DMS79 treated with DMSO at 0.1 percent for 48 hours (cell line): ENCODE measurements around the gene GDF11.

Experiments
- DNase-seq: peaks from one replicate; lab custom pipeline; 2025; lab: John Stamatoyannopoulos, UW

Gene GDF11

DNA sequence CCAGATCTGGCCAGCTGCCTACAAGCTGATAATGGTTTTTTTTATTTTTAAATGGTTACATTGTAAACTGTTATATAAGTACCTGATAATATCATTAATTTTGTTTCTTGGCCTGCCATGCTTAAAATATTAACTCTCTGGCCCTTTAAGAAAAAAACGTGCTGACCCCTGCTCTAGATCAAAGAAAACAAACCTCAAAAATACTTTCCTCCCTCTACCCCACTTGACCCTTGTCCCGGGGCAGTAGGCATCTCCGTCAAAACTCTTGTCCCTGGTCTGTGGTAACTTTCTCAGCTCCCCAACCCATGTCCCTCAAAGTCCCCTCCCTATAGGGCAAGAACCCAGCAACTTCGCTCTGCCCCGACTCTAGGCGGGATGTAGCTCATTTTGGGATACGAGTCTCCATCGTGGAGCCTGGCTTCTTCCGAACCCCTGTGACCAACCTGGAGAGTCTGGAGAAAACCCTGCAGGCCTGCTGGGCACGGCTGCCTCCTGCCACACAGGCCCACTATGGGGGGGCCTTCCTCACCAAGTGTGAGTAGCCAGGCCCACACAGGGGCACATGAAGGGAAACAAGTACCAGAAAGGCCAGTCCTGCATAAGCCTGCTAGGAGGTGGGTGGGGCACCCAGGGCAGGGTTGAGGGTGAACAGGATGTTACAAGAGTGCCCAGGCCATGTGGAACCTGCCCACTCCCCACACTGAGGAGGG is 19.3 kb upstream of the GDF11 start:
- DNase-seq, result no peak

DNA sequence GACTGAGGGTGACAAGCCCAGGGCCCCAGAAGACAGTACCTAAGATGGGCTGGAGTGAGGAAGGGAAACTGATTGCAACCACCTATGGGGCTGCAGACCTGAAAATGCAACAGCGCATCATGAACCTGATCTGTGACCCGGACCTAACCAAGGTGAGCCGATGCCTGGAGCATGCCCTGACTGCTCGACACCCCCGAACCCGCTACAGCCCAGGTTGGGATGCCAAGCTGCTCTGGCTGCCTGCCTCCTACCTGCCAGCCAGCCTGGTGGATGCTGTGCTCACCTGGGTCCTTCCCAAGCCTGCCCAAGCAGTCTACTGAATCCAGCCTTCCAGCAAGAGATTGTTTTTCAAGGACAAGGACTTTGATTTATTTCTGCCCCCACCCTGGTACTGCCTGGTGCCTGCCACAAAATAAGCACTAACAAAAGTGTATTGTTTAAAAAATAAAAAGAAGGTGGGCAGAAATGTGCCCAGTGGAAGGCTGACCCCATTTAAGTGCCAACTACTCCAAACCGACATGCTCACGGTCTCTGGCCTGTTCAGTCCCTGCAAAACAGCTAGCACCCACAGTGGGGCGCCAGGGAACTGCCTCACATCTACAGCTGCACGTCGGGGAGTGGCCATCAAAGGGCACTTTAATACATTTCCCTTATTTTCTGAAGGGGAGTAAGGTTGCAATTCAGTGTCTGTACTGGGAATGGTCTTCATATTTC is 18.5 kb upstream of the GDF11 start:
- no peak for DNase-seq

GRCh38 chr12:55724940-55725309 is 18.0 kb upstream of the GDF11 start:
- no peak for DNase-seq

DNA sequence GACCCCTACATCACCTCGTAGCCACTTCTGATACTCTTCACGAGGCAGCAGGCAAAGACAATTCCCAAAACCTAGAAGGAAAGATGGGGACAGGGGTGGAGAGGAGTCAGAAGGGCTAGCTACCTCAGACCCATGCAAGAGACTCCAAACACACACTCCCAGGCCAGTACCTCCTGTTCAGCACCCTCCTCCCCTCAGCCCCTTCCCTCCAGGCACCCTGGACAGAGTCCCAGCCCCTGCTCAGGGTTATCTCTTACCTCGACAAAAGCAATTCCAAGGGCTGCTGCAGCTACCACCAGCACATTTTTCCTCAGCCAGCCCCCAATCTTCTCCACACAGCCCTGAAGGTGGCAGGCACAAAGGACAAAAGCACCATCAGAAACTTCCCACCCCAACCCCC is 17.4 kb upstream of the GDF11 start:
- no peak for DNase-seq

- DNase-seq, result no peak
These were observed 16.0 kb upstream of the GDF11 start for GRCh38 chr12:55726971-55727370.

DNA sequence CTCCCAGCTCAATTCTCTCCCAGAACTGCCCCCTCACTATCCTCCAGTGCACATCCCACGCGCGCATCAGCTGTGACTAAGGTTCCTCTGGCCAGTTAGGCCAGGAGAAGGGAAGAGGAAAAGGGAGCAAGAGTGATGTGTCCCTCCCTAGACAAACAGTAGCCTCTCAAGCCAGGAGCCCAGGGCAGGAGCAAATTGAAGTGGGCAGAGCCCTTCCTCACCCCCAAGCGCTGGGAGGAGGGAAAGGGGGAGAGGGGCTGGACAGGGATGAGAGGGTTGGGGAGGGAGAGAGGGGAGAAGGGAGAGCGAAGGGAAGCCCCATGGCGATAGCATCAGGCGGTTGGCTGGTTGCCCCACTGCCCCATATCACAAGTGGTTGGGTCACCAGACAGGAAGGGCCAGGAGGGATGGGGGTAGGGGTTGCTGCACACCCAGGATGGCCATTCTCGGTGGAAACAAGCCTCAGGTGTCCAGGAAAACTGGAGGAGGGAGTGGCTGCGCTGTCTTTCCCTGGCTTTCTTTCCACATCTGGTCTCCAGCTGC is 15.2 kb upstream of the GDF11 start:
- no peak for DNase-seq

GRCh38 chr12:55728186-55728938 is 14.6 kb upstream of the GDF11 start:
- peak; percentile 6 for DNase-seq

- DNase-seq, result peak; percentile 55
These were observed 13.7 kb upstream of the GDF11 start, which contains the start of gene CD63 for GRCh38 chr12:55728939-55729818. CD63 (minus strand) TSS chr12:55729009; CDS start chr12:55728341, 668 bp downstream.

DNA sequence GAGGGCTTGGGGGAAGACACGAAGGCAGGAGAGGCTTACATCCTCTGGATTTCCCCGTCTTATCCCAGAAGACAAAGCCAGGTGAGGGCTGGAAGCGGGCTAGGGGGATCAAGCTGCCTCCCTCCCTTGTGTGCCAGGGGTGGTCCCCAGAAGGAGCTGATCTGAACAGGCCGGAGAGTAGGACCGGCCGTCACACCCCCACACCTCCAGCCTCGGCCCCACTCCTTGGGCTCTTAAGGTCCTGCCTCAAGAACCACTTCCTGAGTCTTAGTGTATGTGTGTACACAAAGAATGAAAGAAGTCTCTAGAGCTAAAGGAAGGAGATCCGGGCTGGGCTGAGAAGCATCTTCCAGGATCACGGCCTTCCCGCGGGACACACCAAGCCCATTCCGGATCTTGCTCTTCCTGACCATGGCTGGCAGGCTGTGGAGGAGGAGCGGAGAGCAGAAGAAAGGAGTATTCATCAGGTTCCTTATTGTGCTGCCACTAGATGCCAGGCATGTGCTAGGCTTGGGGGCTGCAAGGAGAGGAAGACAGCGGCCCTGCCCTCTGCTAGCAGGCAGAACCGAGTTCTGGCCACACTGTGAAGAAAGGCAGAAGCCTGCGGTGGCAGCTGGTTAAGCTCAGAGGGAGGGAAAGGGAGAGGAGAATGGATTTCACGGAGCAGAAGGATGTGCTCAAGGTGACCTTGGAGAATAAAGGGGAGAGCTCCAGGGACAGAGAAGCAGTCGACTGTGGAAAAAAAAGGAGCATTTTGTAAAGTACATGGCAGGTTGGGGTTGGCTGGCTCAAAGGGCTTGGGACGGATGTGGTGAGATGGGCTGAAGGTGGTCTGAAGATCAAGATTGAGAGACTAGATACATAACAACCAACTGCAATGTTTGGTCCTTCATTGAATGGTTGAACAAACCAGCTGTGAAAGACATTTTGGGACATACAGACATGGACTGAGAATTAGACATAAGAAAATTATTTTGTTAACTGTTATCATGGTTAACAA is 12.8 kb upstream of the GDF11 start:
- DNase-seq, result peak; percentile 21

DNA sequence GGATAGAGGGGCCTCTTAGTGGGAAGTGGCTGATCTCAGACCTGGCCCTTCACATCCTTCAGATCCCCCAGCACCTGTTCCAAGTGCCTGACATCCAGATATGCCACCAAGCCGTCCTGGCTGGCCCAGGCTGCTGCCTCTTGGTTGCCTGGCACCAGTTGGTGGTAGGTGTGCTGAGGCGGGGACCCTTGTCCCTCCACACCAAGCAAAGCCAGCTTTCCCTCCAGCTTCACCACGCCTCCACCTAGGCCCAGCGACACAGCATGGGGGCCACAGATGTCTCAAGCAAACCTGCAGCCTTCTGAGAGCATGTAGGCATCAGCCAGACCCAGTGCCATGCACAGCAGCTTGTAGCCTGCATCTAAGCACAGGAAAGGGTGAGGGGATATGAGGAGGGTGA is 10.6 kb upstream of the GDF11 start:
- no peak for DNase-seq

- DNase-seq, result no peak
These were observed 9.8 kb upstream of the GDF11 start for GRCh38 chr12:55733021-55733555.

GRCh38 chr12:55733858-55734257 is 9.1 kb upstream of the GDF11 start:
- no peak for DNase-seq

GRCh38 chr12:55734595-55734994 is 8.3 kb upstream of the GDF11 start:
- DNase-seq, result no peak

DNA sequence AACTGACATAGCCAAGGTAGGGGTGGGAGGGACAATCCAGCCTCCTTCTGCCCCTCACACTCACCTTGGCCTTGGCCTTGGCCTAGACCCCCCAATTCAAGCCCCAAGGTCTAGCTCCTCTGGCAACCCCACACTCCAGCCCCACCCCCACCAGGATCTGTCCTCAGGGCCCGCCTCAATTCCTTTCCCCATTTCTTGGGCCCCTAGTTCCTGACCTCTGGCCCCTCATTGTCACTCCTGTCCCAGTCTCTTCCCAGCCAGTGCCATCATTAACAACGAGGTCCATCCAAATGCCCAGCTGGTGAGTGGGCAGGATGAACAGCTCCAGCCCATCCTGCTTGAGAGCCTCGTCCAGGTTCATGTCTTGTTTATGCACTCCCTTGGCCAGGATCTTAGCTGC is 6.8 kb upstream of the GDF11 start:
- no peak for DNase-seq

DNA sequence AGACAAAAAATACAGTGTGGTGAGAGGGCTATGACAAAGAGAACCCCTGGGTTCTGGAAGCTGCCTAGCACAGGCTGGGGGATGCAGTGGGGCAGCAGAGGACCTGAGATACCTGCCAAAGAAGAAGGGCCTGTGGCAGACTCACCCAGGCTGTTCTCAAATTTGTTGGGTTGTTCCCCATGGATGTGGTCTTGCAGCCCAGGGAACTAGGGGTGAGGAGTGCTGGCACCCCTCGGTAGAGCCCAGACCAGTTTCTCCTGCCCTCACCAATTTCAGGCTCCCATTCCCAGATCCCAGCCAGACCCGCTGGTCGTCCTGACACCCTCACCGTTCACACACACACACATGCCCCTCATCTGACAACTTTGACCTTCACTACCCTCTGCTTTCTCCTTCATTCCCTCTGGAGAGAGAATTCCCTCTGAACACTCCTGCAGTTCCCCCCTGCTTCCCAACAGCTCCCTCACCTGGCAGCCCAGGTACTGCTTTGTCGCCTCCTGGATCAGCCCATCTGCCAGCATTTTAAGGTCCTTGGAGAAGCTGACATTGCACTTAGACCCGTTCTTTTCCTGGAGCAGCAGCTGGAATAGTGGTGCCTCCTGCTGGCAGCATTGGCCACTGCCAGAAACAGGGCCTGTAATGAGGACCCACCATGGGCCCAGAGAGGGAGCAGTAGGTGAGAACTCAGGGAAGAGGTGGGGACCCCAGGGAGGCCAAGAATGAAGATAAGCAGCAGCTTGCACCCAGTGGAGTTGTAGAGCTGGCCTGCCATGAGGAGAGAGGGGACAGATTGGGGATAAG is 5.9 kb upstream of the GDF11 start:
- DNase-seq, result peak; percentile 44

DNA sequence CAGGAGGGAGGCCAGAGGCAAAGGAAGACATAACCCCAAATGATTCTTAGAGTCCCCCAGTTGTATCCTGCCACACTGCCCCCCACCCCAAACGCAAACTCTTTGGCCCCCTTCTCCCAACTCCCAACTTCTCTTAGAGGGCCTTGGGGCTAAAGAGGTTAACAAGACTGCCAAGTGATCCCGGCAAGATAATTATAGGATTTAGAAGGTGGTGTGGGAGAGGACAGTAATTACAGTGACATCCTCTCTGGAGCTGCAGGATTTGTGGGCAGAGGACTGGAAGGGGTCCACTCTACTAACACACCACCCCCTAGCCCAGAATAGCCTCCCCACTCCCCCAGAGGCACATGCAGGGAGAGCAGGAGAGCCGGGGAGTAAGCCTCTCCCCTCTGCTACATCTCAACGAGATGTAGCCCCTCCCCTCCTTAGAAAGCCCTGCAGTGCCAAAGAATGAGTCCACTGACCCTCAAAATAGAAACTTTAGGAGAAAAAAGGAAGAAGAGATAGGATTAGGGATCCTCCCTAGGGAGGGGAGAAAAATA is 5.3 kb upstream of the GDF11 start:
- DNase-seq, result no peak

DNA sequence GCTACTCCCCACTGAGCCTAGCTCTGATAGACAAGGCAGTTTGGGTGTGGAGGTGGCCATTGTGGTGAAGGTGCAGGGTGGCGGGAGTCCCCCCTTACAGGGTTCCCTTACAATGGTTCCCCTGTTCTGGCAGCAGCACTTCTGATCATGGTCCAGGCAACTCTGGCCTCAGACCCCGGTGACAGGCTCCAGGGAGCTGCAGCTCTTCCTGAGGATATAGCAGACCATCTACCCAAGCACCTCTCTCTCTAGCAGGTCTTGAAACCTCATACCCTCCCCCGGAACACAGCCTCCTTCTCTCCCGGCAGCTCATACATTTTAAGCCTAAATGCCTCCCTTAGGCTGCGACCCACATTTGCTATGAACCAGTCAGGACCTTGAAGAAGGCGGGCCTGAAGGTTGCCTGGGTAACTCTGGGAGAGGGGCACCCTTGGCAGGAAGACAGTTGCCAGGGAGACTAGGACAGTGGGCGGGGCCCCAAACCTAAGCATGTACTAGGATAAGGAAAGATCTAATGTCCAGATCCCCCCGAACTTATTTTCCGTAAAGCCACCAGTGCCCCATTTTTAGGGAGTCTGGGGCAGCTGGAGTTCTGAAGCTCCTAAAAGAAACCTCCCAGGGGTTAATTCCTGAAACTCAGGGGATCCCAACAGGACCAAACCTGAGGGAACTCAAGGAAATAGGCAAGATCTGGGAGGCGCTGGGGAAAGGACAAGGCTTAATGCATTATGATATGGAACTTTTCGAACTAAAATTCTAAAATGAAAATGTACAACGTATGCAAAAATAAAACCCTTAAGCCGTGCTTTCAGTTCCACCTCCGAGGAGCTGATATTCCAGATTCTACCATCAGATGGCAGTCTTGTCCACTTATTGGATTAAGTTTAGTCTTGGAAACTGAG is 4.5 kb upstream of the GDF11 start:
- DNase-seq, result peak; percentile 62

GRCh38 chr12:55739025-55739378 is 3.9 kb upstream of the GDF11 start:
- no peak for DNase-seq
